ENCODE results near the gene ABTB1.

- TF ChIP-seq, protein P1, sequence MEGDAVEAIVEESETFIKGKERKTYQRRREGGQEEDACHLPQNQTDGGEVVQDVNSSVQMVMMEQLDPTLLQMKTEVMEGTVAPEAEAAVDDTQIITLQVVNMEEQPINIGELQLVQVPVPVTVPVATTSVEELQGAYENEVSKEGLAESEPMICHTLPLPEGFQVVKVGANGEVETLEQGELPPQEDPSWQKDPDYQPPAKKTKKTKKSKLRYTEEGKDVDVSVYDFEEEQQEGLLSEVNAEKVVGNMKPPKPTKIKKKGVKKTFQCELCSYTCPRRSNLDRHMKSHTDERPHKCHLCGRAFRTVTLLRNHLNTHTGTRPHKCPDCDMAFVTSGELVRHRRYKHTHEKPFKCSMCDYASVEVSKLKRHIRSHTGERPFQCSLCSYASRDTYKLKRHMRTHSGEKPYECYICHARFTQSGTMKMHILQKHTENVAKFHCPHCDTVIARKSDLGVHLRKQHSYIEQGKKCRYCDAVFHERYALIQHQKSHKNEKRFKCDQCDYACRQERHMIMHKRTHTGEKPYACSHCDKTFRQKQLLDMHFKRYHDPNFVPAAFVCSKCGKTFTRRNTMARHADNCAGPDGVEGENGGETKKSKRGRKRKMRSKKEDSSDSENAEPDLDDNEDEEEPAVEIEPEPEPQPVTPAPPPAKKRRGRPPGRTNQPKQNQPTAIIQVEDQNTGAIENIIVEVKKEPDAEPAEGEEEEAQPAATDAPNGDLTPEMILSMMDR (IDR thresholded peaks at IDR 0.05; ENCODE audit: insufficient read depth, low read depth, low read length) = no peak
- no peak for TF ChIP-seq EZH2 (IDR thresholded peaks at IDR 0.05; ENCODE audit: insufficient read depth, low read length)
Measured at GRCh38 chr3:127674101-127674721, 1.5 kb downstream of the ABTB1 start.
